ENCODE results near the gene ANKRD65. TPM values are rescaled to one million over a fixed set of nuclear protein-coding genes. Genes with fewer than 3 reads are reported as not detected.
A peak's percentile ranks its signal among the peaks of the same experiment; 100 is the strongest.
"Not testable (repeated sequence)": the region's sequence is repeated elsewhere in the genome, so short reads cannot be mapped to it uniquely, and the experiment has no call there.

The ANKRD65 gene
- total RNA-seq, 1 donor from 2014 or later, result not detected

DNA sequence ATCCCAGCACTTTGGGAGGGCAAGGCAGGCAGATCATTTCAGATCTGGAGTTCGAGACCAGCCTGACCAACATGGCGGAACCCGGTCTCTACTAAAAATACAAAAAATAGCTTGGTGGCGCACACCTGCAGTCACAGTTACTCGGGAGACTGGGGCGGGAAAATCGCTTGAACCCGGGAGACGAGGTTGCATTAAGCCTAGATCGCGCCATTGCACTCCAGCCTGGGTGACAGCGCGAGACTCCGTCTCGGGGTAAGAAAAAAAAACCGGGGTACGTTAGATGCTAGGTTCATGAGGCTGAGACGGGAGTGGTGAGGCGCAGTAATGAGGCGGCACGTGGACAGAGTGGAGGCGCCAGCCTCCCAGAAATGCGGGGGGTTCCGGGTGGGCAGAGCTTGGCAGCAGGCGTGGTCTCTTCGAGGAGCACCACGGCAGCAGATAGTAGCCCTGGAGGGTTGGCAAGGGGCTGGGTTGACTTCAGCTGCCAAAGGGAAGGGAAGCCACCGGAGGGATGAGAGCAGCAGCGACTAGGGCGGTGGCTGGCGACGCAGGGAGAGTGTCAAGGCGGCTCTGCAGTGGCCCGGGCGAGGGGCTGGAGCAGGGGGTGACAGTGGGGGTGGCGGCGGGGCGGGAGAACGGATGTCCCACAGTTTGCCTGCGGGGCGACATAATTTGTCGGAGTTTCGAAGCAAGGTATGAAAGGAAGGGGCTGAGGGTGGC, 14.8 kb downstream of the ANKRD65 start:
- Mint-ChIP-seq H3K27me3 (no peaks in the 10 kb centered on the region), H3K27ac (peak overlapping the region; percentile 95), H3K9me3 (no peaks in the 10 kb centered on the region), H3K4me3 (peak overlapping the region; percentile 96), H3K36me3 (ENCODE audit: low read depth) (peaks cover 64% of the 10 kb centered on the region), H3K4me1 (peaks cover 30% of the 10 kb centered on the region)
- DNase-seq, result no peak
- intact Hi-C loops (cut with micrococcal nuclease), result loop anchor here (2.0 to 5.0 kb wide), 2 partner anchors 35 to 106 kb away; partner anchors contain the start of gene ATAD3A

GRCh38 chr1:1403653-1404052, 17.4 kb downstream of the ANKRD65 start:
- DNase-seq, result no peak
- Mint-ChIP-seq H3K4me1 (peaks cover 38% of the 10 kb centered on the region), H3K9me3 (no peaks in the 10 kb centered on the region), H3K36me3 (ENCODE audit: low read depth) (peaks cover 74% of the 10 kb centered on the region), H3K27me3 (no peaks in the 10 kb centered on the region), H3K27ac (peak overlapping the region; percentile 7), H3K4me3 (peak overlapping the region; percentile 18)
- intact Hi-C loops (cut with micrococcal nuclease), result no loop called here

GRCh38 chr1:1402901-1403392, 18.1 kb downstream of the ANKRD65 start:
- H3K27ac Mint-ChIP-seq, result peak overlapping the region; percentile 7
- H3K27me3 Mint-ChIP-seq; DNase-seq; H3K4me3 Mint-ChIP-seq; intact Hi-C loops (cut with micrococcal nuclease); H3K9me3 Mint-ChIP-seq: not testable (repeated sequence)
- H3K4me1 Mint-ChIP-seq, result peaks cover 37% of the 10 kb centered on the region
- peaks cover 74% of the 10 kb centered on the region for H3K36me3 Mint-ChIP-seq (ENCODE audit: low read depth)

- Mint-ChIP-seq H3K27ac (peak overlapping the region; percentile 66), H3K27me3 (no peaks in the 10 kb centered on the region), H3K4me3 (peak overlapping the region; percentile 92), H3K4me1 (peaks cover 43% of the 10 kb centered on the region), H3K36me3 (ENCODE audit: low read depth) (peaks cover 78% of the 10 kb centered on the region), H3K9me3 (no peaks in the 10 kb centered on the region)
- intact Hi-C loops (cut with micrococcal nuclease), result no loop called here
- peak; percentile 81 for DNase-seq
These were observed 18.8 kb downstream of the ANKRD65 start for GRCh38 chr1:1402072-1402900.

- H3K4me1 Mint-ChIP-seq, result peaks cover 43% of the 10 kb centered on the region
- intact Hi-C loops (cut with micrococcal nuclease), result no loop called here
These were observed 19.5 kb downstream of the ANKRD65 start for GRCh38 chr1:1401457-1402010.

GRCh38 chr1:1400576-1401456, 20.3 kb downstream of the ANKRD65 start:
- peak overlapping the region; percentile 92 for H3K4me3 Mint-ChIP-seq
- peaks cover 69% of the 10 kb centered on the region for H3K36me3 Mint-ChIP-seq (ENCODE audit: low read depth)
- H3K27ac Mint-ChIP-seq, result peak overlapping the region; percentile 90
- H3K9me3 Mint-ChIP-seq, result no peaks in the 10 kb centered on the region
- no peak for DNase-seq
- intact Hi-C loops (cut with micrococcal nuclease), result no loop called here
- H3K4me1 Mint-ChIP-seq, result peaks cover 41% of the 10 kb centered on the region
- H3K27me3 Mint-ChIP-seq, result no peaks in the 10 kb centered on the region

More at GRCh38 chr1:1401457-1402010, 19.5 kb downstream of the ANKRD65 start:
- no peak for DNase-seq
- no peaks in the 10 kb centered on the region for H3K27me3 Mint-ChIP-seq
- no peaks in the 10 kb centered on the region for H3K9me3 Mint-ChIP-seq
- peak overlapping the region; percentile 66 for H3K27ac Mint-ChIP-seq
- H3K36me3 Mint-ChIP-seq (ENCODE audit: low read depth), result peaks cover 76% of the 10 kb centered on the region
- peak overlapping the region; percentile 92 for H3K4me3 Mint-ChIP-seq

DNA sequence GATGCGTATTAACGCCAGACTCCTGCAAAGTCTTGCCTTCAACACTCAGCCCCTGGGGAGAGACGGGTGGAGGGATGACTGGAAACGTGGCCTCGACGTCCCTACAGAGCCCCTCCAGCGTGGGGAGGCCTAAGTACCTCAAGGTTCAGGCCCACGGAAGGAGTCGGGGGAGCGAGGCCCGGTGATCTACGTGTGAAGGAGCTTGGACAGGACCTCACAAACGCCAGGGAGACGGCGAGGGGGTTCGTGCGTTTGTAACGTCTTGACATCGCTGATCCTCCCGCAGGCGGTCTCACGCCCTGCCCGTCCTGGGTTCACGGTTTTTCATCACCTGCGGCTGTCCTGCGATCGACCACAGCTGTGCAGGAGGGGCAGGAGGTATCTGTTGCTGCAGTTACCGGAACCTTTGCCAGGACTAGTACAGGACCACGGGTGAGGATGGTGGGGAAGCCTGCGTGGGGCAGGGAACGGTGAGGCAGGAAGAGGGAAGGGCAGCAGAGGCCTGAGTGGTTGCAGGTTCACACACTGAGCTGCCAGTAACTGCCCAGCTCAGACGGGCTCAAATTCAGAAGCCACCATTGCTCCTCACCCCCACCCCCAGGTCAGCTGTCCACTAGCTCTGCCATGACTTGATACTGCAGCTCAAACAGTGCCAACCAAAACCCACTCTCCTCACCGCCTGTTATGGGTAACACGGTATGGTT, 21.1 kb downstream of the ANKRD65 start:
- Mint-ChIP-seq H3K27me3 (no peaks in the 10 kb centered on the region), H3K36me3 (ENCODE audit: low read depth) (peaks cover 68% of the 10 kb centered on the region), H3K9me3 (no peaks in the 10 kb centered on the region), H3K4me3 (peak overlapping the region; percentile 92), H3K27ac (peak overlapping the region; percentile 90), H3K4me1 (peaks cover 42% of the 10 kb centered on the region)
- intact Hi-C loops (cut with micrococcal nuclease), result loop anchor here (1.0 to 5.0 kb wide), 5 partner anchors 7 to 215 kb away; partner anchors contain the start of genes AURKAIP1, DVL1, MIB2 and MRPL20
- no peak for DNase-seq

DNA sequence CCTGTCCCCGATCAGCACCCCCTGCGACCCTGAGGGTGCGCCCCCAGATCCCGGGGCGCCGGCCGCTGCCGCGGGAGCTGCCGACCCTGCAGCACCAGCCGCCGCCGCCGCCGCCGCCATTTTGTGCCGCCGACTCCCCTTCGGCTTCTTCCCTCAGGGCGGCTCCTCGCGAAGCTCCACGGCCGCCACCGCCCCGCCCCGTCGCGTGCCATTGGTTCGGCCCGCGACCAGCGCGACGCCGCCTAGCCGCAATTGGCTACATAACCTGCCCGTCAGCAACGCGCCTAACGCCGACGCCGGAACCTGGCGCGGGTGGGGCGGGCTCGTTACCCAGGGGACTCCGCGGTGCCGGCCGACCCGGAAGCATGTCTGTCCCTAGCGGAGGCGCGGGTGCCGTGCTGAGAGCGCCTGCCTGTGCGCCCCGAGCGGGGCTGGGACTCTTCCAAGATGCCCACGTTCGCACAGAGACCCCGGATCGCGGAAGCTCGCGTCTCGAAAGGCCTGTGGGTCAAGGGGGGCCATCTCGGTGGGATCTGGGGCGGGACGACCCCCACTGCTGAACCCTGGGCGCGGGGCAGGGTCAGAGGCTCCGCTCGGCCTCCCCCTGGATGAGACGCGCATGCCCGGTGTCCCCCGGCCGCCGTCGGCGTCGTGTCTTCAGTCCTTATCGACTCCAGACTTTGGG, 21.7 kb downstream of the ANKRD65 start, which contains the start of gene CCNL2:
Gene CCNL2 (minus strand): TSS at position 149 of the 685 bp plus-strand sequence. CDS start 29 bp downstream, at position 120.
- peaks cover 68% of the 10 kb centered on the region for H3K36me3 Mint-ChIP-seq (ENCODE audit: low read depth)
- no peaks in the 10 kb centered on the region for H3K9me3 Mint-ChIP-seq
- no peaks in the 10 kb centered on the region for H3K27me3 Mint-ChIP-seq
- H3K27ac Mint-ChIP-seq, result peak within 1 kb of the TSS; percentile 90
- peak; percentile 100 for DNase-seq
- intact Hi-C loops (cut with micrococcal nuclease), result loop anchor here (1.0 to 5.0 kb wide), 5 partner anchors 8 to 216 kb away; partner anchors contain the start of genes AURKAIP1, DVL1, MIB2 and MRPL20
- H3K4me1 Mint-ChIP-seq, result peaks cover 42% of the 10 kb centered on the region
- H3K4me3 Mint-ChIP-seq, result peak within 1 kb of the TSS; percentile 92

GRCh38 chr1:1398677-1399186, 22.3 kb downstream of the ANKRD65 start:
- Mint-ChIP-seq H3K4me1 (peaks cover 41% of the 10 kb centered on the region), H3K27me3 (no peaks in the 10 kb centered on the region), H3K36me3 (ENCODE audit: low read depth) (peaks cover 69% of the 10 kb centered on the region), H3K4me3 (peak overlapping the region; percentile 92), H3K27ac (peak overlapping the region; percentile 85), H3K9me3 (no peaks in the 10 kb centered on the region)
- intact Hi-C loops (cut with micrococcal nuclease), result loop anchor here (1.0 to 5.0 kb wide), 5 partner anchors 9 to 217 kb away; partner anchors contain the start of genes AURKAIP1, DVL1, MIB2 and MRPL20
- no peak for DNase-seq

DNA sequence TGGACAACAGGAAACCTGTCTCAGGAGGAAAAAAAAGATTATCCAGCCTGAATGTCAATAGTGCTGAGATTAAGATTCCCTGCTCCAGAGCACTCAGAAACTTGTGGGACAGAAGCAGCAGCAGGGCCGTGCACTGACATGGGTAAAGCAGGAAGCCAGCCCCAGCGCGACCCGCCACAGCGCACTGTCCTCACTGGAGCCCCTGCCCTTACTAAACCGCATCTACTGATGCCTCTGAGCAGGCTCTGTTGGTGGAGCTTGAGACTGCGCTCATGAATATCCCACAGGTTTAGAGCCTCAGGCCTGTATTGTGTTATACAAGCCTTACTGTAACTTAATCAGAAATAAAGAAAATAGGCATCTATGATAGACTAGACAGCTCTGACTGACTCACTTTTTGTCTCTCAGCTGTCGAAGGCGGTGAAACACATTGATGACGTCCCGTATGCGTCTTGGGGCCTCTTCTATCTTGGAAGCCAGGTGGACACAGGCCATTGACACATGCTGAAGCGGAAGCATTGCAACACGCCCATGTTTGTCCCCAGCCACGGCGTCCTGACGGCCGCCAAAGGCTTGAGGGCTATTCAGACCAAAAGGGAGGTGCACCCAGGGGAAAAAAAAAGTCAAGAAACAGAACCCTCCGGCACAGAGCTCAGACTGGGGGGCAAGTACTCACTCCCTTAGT, 23.1 kb downstream of the ANKRD65 start:
- Mint-ChIP-seq H3K4me1 (peaks cover 36% of the 10 kb centered on the region), H3K27me3 (no peaks in the 10 kb centered on the region), H3K4me3 (peak overlapping the region; percentile 92), H3K36me3 (ENCODE audit: low read depth) (peaks cover 71% of the 10 kb centered on the region), H3K27ac (peak overlapping the region; percentile 85), H3K9me3 (no peaks in the 10 kb centered on the region)
- no peak for DNase-seq
- intact Hi-C loops (cut with micrococcal nuclease), result loop anchor here (2.0 to 5.0 kb wide), 2 partner anchors 34 to 49 kb away; partner anchors contain the start of gene DVL1

DNA sequence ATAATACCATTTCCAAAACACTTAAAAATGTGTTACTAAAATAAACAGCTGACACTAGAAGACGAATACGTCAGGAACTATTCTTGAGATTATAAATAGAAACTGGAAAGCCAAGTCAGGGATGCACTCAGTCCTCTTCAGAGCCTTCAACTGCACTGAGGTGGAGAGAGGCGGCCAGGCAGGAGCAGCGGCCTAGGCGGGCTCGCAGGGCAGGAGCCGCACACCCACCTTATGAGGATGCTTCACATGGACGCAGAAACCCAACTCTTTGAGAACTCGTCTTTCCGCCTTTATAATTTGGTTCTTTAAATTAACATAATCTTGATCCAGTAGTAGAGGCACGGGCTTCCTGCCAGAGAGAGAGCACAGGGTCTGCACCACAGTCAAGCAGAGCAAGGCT, 25.9 kb downstream of the ANKRD65 start:
- H3K27ac Mint-ChIP-seq, result no peak overlapping the region
- DNase-seq, result no peak
- no peaks in the 10 kb centered on the region for H3K9me3 Mint-ChIP-seq
- no peak overlapping the region for H3K4me3 Mint-ChIP-seq
- peaks cover 19% of the 10 kb centered on the region for H3K4me1 Mint-ChIP-seq
- H3K36me3 Mint-ChIP-seq (ENCODE audit: low read depth), result peaks cover 72% of the 10 kb centered on the region
- H3K27me3 Mint-ChIP-seq, result no peaks in the 10 kb centered on the region
- intact Hi-C loops (cut with micrococcal nuclease), result loop anchor here (5.0 kb wide), 1 partner anchor 37 kb away; no protein-coding TSS in a partner anchor
